ENCODE results near the gene VAC14.

DNA sequence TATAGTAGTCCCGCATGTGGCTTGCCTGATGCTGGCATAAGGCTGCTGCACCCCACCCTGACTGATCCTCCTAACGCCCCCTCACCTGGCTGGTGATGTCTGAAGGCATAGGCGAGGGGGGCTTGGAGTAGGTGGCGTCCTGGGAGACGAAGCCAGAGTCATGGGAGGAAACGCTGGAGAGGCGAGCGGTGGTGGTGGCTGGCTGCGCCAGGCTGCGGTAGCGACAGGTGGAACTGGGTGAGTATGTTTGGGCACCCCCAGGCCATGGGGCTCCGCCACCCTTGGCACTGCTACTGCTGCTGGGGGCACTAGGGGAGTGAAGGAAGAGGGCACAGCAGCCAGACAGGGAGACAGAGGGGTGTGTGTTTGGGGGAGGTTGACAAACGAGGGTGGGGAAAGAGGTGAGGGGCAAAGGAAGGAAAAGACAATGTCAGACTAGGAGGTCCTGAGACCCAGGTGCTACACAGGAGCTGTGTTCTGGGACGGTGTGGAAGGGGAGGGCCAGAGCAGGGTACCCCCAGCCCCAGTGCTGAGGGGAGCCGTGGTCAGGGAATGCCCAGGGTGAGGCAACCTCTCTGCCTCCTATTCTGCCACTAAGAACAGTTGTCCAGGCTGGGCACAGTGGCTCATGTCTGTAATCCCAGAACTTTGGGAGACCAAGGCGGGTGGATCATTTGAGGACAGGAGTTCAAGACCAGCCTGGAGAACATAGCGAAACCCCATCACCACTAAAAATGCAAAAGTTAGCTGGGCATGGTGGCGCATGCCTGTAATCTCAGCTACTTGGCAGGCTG is 126.5 kb downstream of the VAC14 start:
- TF ChIP-seq, protein P1, sequence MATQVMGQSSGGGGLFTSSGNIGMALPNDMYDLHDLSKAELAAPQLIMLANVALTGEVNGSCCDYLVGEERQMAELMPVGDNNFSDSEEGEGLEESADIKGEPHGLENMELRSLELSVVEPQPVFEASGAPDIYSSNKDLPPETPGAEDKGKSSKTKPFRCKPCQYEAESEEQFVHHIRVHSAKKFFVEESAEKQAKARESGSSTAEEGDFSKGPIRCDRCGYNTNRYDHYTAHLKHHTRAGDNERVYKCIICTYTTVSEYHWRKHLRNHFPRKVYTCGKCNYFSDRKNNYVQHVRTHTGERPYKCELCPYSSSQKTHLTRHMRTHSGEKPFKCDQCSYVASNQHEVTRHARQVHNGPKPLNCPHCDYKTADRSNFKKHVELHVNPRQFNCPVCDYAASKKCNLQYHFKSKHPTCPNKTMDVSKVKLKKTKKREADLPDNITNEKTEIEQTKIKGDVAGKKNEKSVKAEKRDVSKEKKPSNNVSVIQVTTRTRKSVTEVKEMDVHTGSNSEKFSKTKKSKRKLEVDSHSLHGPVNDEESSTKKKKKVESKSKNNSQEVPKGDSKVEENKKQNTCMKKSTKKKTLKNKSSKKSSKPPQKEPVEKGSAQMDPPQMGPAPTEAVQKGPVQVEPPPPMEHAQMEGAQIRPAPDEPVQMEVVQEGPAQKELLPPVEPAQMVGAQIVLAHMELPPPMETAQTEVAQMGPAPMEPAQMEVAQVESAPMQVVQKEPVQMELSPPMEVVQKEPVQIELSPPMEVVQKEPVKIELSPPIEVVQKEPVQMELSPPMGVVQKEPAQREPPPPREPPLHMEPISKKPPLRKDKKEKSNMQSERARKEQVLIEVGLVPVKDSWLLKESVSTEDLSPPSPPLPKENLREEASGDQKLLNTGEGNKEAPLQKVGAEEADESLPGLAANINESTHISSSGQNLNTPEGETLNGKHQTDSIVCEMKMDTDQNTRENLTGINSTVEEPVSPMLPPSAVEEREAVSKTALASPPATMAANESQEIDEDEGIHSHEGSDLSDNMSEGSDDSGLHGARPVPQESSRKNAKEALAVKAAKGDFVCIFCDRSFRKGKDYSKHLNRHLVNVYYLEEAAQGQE (IDR thresholded peaks at IDR 0.05; ENCODE audit: insufficient read depth in 1 of 2, low read depth in 2 of 2, low read length in 2 of 2), result no peak
- TF ChIP-seq TAF1 (IDR thresholded peaks at IDR 0.05; ENCODE audit: borderline replicate concordance, insufficient read depth, low read length) (no peak), SIN3A (IDR thresholded peaks at IDR 0.05; ENCODE audit: borderline replicate concordance, insufficient read depth, low read length) (no peak), POLR2AphosphoS5 (IDR thresholded peaks at IDR 0.05; ENCODE audit: low read depth, low read length) (no peak)
